Bone marrow (tissue), 2 donors: ENCODE results near the gene TMEM220.

Source experiments
- DNase-seq, 2 donors: peaks; one replicate each; lab custom pipeline; 2025; lab: John Stamatoyannopoulos, UW

Gene TMEM220

DNA sequence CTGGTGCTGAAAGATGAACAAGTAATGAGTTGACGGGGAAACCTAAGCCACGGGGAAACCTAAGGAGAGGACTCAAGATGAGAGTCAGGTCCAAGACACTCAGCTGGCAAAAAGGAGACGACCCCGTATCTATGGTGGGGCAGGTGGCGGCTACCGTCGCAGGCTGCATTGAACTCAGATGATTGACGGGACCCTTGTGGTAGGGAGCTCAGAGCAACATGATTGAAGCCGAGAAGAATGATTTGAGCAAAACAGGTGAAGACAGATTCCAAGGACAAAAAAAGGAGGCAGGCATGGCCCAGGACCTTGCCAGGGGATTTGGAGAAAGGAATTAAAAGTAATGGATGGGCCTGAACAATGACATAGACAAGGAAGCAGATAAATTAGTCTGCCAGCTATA, 65.3 kb downstream of the TMEM220 start:
- no peak for DNase-seq
